IMR-90 (cell line): Measurements from ENCODE around the gene ENPP7. TPM values are rescaled to one million over a fixed set of nuclear protein-coding genes. Genes with fewer than 3 reads are reported as not detected.

ENCODE experiments used
- ATAC-seq: fragments of 200-7000 bp; cut with Tn5 transposase; 2 replicates; pipeline ENCODE4 v1.9.1; 2020; ENCODE audit warnings: low read depth, mild to moderate bottlenecking, moderate library complexity
- BruUV-seq: library from RNA; stranded (reverse); fragments of 400-500 nt; replicated peaks from 2 replicates; lab custom pipeline; 2021; lab: Mats Ljungman, UMichigan
- CTCF ChIA-PET: fragments of 300-600 bp; formaldehyde crosslinking; extraction: SDS; loops from one replicate; lab custom pipeline; 2021; ENCODE audit warnings: antibody characterized with exemption; lab: Yijun Ruan, JAX
- POLR2A ChIA-PET: fragments of 300-600 bp; sonication (Branson Sonifier 250); formaldehyde crosslinking; loops from one replicate; lab custom pipeline; 2022; ENCODE audit warnings: antibody characterized with exemption; ENCODE audit not compliant: unreplicated experiment; lab: Charles Lee
- DNase-seq: peaks from one replicate; pipeline ENCODE4 v3.0.0; 2013
- H2AFZ ChIP-seq: replicated peaks from 2 replicates; pipeline ENCODE3; 2013; ENCODE audit warnings: low read length, mild to moderate bottlenecking; ENCODE audit not compliant: poor library complexity
- H2AK5ac ChIP-seq: 2 replicates; pipeline ENCODE4 v1.6.1; 2013; ENCODE audit warnings: low read depth, low read length, inconsistent platforms
- H2AK9ac ChIP-seq: replicated peaks from 2 replicates; pipeline ENCODE3; 2013; ENCODE audit warnings: mild to moderate bottlenecking, low read depth, low read length, moderate library complexity; ENCODE audit not compliant: poor library complexity
- H2BK120ac ChIP-seq: 2 replicates; pipeline ENCODE4 v1.6.1; 2013; ENCODE audit warnings: low read depth, low read length, inconsistent platforms
- H2BK15ac ChIP-seq: 3 replicates; pipeline ENCODE4 v1.6.1; 2013; ENCODE audit warnings: low read depth, low read length, inconsistent platforms
- H2BK20ac ChIP-seq: 2 replicates; pipeline ENCODE4 v1.6.1; 2013; ENCODE audit warnings: low read depth, mild to moderate bottlenecking, inconsistent platforms, low read length, moderate library complexity
- H2BK5ac ChIP-seq: 2 replicates; pipeline ENCODE4 v1.6.1; 2013; ENCODE audit warnings: mild to moderate bottlenecking, low read depth, low read length, inconsistent platforms; ENCODE audit not compliant: poor library complexity, severe bottlenecking
- H3K14ac ChIP-seq: replicated peaks from 2 replicates; pipeline ENCODE4 v1.6.1; 2013; ENCODE audit warnings: low read depth, low read length, inconsistent platforms
- H3K18ac ChIP-seq: 2 replicates; pipeline ENCODE4 v1.6.1; 2013; ENCODE audit warnings: low read depth, low read length, control low read depth
- H3K23ac ChIP-seq: 2 replicates; pipeline ENCODE4 v1.6.1; 2013; ENCODE audit warnings: low read depth, low read length, inconsistent platforms
- H3K27ac ChIP-seq: 2 replicates; pipeline ENCODE4 v1.5.1; 2013; ENCODE audit warnings: mild to moderate bottlenecking, control low read depth, low read length; ENCODE audit not compliant: insufficient read depth
- H3K27me3 ChIP-seq: 2 replicates; pipeline ENCODE4 v1.6.1; 2013; ENCODE audit warnings: low read length; ENCODE audit not compliant: control insufficient read depth, insufficient read depth
- H3K36me3 ChIP-seq: 2 replicates; pipeline ENCODE4 v1.6.1; 2013; ENCODE audit warnings: low read length, mixed read lengths; ENCODE audit not compliant: control insufficient read depth, insufficient read depth
- H3K4ac ChIP-seq: 2 replicates; pipeline ENCODE4 v1.6.1; 2013; ENCODE audit warnings: low read depth, low read length, inconsistent platforms
- H3K4me1 ChIP-seq: 2 replicates; pipeline ENCODE4 v1.6.1; 2013; ENCODE audit warnings: low read length, mixed read lengths; ENCODE audit not compliant: control insufficient read depth, insufficient read depth
- H3K4me2 ChIP-seq: 2 replicates; pipeline ENCODE4 v1.6.1; 2013; ENCODE audit warnings: low read depth, mild to moderate bottlenecking, control low read depth, low read length, moderate library complexity
- H3K4me3 ChIP-seq: 2 replicates; pipeline ENCODE4 v1.5.1; 2013; ENCODE audit warnings: low read depth, mild to moderate bottlenecking, control low read depth, low read length, moderate library complexity; ENCODE audit not compliant: insufficient read depth
- H3K56ac ChIP-seq: 2 replicates; pipeline ENCODE4 v1.6.1; 2013; ENCODE audit warnings: low read length, inconsistent platforms; ENCODE audit not compliant: insufficient read depth; ENCODE audit errors: extremely low read depth
- H3K79me1 ChIP-seq, 2 experiments: 2 replicates each; pipeline ENCODE4 v1.6.1; 2013; ENCODE audit warnings: low read length in 2 of 2, inconsistent platforms in 1 of 2, low read depth in 1 of 2
- H3K9ac ChIP-seq: 2 replicates; pipeline ENCODE4 v1.6.1; 2013; ENCODE audit warnings: low read depth, low read length, control low read depth
- H3K9me1 ChIP-seq: 2 replicates; pipeline ENCODE4 v1.6.1; 2013; ENCODE audit warnings: low read length, inconsistent platforms; ENCODE audit not compliant: insufficient read depth
- H3K9me3 ChIP-seq: 2 replicates; pipeline ENCODE4 v1.6.1; 2013; ENCODE audit warnings: low read length; ENCODE audit not compliant: control insufficient read depth, insufficient read depth
- H4K20me1 ChIP-seq: 2 replicates; pipeline ENCODE4 v1.6.1; 2013; ENCODE audit warnings: low read length, inconsistent platforms; ENCODE audit not compliant: insufficient read depth
- H4K5ac ChIP-seq: 2 replicates; pipeline ENCODE4 v1.6.1; 2013; ENCODE audit warnings: mild to moderate bottlenecking, low read depth, low read length, control low read depth
- H4K8ac ChIP-seq, 2 experiments: 2 replicates each; pipeline ENCODE4 v1.6.1; 2013; ENCODE audit warnings: low read depth in 2 of 2, low read length in 2 of 2, control low read depth in 1 of 2, inconsistent platforms in 1 of 2
- H4K91ac ChIP-seq: 2 replicates; pipeline ENCODE4 v1.6.1; 2013; ENCODE audit warnings: low read depth, low read length, inconsistent platforms; ENCODE audit not compliant: insufficient read depth
- MAZ ChIP-seq: IDR thresholded peaks from 2 replicates; pipeline ENCODE4 v1.6.1; 2012; ENCODE audit warnings: low read depth, mild to moderate bottlenecking, low read length, improper control_type of control experiment, moderate library complexity, borderline replicate concordance
- RFX5 ChIP-seq: IDR thresholded peaks from 2 replicates; pipeline ENCODE4 v1.8.0; 2012; ENCODE audit warnings: low read depth, mild to moderate bottlenecking, low read length, moderate library complexity
- WGBS, 2 experiments: methylation state at CpG; one replicate each; pipeline versions ENCODE4 v1.1.5 to v1.1.7; 2013; ENCODE audit warnings: missing lambda C conversion rate in 2 of 2; ENCODE audit not compliant: insufficient read length in 1 of 2; ENCODE audit errors: extremely low coverage in 2 of 2; 5-methylcytosine and 5-hydroxymethylcytosine counted together
- dilution Hi-C: fragments of 300-500 bp; cut with HindIII; formaldehyde crosslinking; loops from one replicate; pipeline ENCODE4 v1.14.3; 2018; ENCODE audit warnings: low sequenced_read_pairs; ENCODE audit not compliant: unreplicated experiment
- in situ Hi-C: fragments of 300-500 bp; cut with MboI; formaldehyde crosslinking; loops from 3 replicates; pipeline ENCODE4 v1.14.3; 2019; ENCODE audit warnings: low sequenced_read_pairs, inconsistent platforms, mixed read lengths
- intact Hi-C: fragments of 100-400 bp; cut with micrococcal nuclease; formaldehyde crosslinking; loops from 2 replicates; pipeline ENCODE4 v1.10.0; 2022
- polyA plus RNA-seq, 3 experiments: library from polyadenylated mRNA; depleted of rRNA; stranded (reverse); fragments of >200 nt; gene quantifications; 2 replicates each; pipeline ENCODE4 v1.2.3, GENCODE V29; 2012; ENCODE audit warnings: low replicate concordance in 1 of 3
- total RNA-seq: library from RNA; depleted of rRNA; stranded (reverse); fragments of >200 nt; gene quantifications from 2 replicates; pipeline ENCODE4 v1.2.3, GENCODE V29; 2012

The ENPP7 gene
- total and polyA plus RNA-seq, 2 of the 4 experiments (the other 2 are of a cell fraction): not detected

GRCh38 chr17:79702550-79703236, 28.1 kb upstream of the ENPP7 start:
- H2BK120ac ChIP-seq: no peak overlapping the region
- H3K79me1 ChIP-seq: no peaks in the 10 kb centered on the region
- no peak overlapping the region for H3K4me3 ChIP-seq
- no peak overlapping the region for H3K18ac ChIP-seq
- no peak overlapping the region for H2AK9ac ChIP-seq
- H4K8ac ChIP-seq: no peak overlapping the region
- 32% methylated on average over 10 of the region's 12 CpGs; no CpG with 5 or more reads in 1 of the 2 experiments for WGBS, 2 experiments
- H3K27me3 ChIP-seq: peaks cover 6% of the 10 kb centered on the region; the same call in 1 of the 2 replicates
- H2AK5ac ChIP-seq: no peak overlapping the region
- H3K4ac ChIP-seq: no peak overlapping the region
- no peak overlapping the region for H2AFZ ChIP-seq
- no peak for ATAC-seq
- H3K27ac ChIP-seq: no peak overlapping the region
- H3K14ac ChIP-seq: no peak overlapping the region
- no TSS peak for BruUV-seq
- no peak overlapping the region for H3K23ac ChIP-seq
- no peak overlapping the region for H4K5ac ChIP-seq
- no peak overlapping the region for H3K4me2 ChIP-seq
- H3K9me1 ChIP-seq: no peaks in the 10 kb centered on the region
- H3K36me3 ChIP-seq: no peaks in the 10 kb centered on the region
- POLR2A ChIA-PET: no interaction called here
- no peak overlapping the region for H3K56ac ChIP-seq
- dilution Hi-C loops (no loop called here), intact Hi-C loops (no loop called here), in situ Hi-C loops (loop anchor here (25.0 kb wide), 1 partner anchor 615 kb away; no protein-coding TSS in a partner anchor)
- H3K9ac ChIP-seq: no peak overlapping the region
- no peak for DNase-seq
- CTCF ChIA-PET: no interaction called here
- H2BK15ac ChIP-seq: no peak overlapping the region
- H2BK20ac ChIP-seq: no peak overlapping the region
- TF ChIP-seq RFX5: no peak
- TF ChIP-seq MAZ: no peak
- H3K4me1 ChIP-seq: no peaks in the 10 kb centered on the region
- no peaks in the 10 kb centered on the region for H3K9me3 ChIP-seq
- H2BK5ac ChIP-seq: no peak overlapping the region
- no peaks in the 10 kb centered on the region for H4K20me1 ChIP-seq
- no peak overlapping the region for H4K91ac ChIP-seq
